Kidney epithelial cell (primary cell): ENCODE measurements around the gene EPB41L1. TPM values are rescaled to one million over a fixed set of nuclear protein-coding genes. Genes with fewer than 3 reads are reported as not detected.

Experiments
- DNase-seq: peaks from one replicate; pipeline ENCODE4 v3.0.0-alpha.2; 2010; ENCODE audit warnings: low read depth
- H3K27me3 ChIP-seq: 2 replicates; pipeline ENCODE4 v1.6.0; 2011; ENCODE audit warnings: low read length; ENCODE audit not compliant: control insufficient read depth, insufficient read depth
- H3K36me3 ChIP-seq: 2 replicates; pipeline ENCODE4 v1.5.1; 2011; ENCODE audit warnings: low read length; ENCODE audit not compliant: control insufficient read depth, insufficient read depth
- H3K4me3 ChIP-seq: 2 replicates; pipeline ENCODE4 v1.5.1; 2011; ENCODE audit warnings: low read depth, mild to moderate bottlenecking, control low read depth, low read length
- total RNA-seq: library from RNA; depleted of rRNA; stranded (reverse); fragments of >200 nt; gene quantifications from 2 replicates; pipeline ENCODE4 v1.2.3, GENCODE V29; 2015
- TF ChIP-seq, protein P1 (sequence below): IDR thresholded peaks from 2 replicates; pipeline ENCODE4 v1.5.1; 2011; ENCODE audit warnings: mild to moderate bottlenecking, moderate library complexity, low read length, control low read depth, inconsistent platforms; ENCODE audit not compliant: insufficient read depth, poor library complexity, severe bottlenecking

EPB41L1 gene
- total RNA-seq, 1 donor from 2014 or later: 25.0 TPM

DNA sequence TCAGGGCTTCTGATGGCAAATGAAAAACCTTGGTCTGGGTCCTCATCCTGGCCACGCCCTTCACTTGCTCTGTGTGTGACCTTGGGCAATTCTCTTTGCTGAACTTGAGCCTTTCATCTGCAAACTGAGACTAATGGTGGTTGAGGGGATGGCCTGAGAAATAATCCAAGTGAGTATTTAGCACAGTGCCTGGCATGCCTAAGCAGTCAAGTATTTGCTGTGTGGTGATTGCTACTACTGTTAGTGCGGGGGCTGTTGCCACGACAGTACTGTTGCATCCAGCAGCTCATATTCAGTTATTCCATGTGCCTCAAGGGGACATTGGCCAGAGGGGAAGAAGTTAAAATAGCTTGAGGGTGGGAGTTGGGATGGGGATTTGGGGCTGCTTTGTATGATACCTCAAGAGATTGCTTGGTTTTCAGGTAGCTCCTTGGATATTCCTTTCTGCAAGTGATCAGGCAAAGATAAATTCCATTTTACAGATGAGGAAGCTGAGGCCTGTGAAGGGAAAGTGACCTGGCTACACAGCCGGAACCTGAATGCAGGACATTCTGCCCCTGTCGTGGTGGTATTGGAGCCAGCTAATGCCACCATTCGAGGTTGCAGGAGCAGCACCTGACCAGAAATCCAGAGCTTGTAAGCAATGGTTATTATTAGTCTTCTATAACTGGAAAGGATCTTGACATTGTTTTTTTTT, 45.1 kb upstream of the EPB41L1 start:
- Histone ChIP-seq H3K27me3 (no peaks in the 10 kb centered on the region), H3K36me3 (no peaks in the 10 kb centered on the region), H3K4me3 (no peak overlapping the region)
- TF ChIP-seq, protein P1, sequence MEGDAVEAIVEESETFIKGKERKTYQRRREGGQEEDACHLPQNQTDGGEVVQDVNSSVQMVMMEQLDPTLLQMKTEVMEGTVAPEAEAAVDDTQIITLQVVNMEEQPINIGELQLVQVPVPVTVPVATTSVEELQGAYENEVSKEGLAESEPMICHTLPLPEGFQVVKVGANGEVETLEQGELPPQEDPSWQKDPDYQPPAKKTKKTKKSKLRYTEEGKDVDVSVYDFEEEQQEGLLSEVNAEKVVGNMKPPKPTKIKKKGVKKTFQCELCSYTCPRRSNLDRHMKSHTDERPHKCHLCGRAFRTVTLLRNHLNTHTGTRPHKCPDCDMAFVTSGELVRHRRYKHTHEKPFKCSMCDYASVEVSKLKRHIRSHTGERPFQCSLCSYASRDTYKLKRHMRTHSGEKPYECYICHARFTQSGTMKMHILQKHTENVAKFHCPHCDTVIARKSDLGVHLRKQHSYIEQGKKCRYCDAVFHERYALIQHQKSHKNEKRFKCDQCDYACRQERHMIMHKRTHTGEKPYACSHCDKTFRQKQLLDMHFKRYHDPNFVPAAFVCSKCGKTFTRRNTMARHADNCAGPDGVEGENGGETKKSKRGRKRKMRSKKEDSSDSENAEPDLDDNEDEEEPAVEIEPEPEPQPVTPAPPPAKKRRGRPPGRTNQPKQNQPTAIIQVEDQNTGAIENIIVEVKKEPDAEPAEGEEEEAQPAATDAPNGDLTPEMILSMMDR: no peak
- no peak for DNase-seq

DNA sequence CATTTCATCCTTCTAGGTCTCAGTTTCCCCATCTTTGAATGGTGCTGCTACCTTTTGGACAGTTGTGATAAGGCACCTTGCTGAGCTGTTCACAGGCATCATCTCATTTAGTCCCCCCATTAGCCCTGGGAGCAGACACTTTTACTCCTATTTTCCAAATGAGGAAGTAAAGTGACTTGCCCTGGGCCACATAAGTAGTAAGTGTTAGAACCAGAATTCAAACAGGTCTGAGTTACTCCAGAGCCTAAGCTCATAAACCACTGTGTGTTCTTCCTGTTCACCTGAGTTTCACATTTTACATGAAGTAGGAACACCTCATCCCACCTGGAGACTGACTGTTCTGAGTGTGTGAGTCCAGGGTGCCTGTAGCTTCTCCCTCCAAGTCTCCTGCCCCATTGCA, 43.5 kb upstream of the EPB41L1 start:
- H3K36me3 ChIP-seq: no peaks in the 10 kb centered on the region
- no peak for DNase-seq
- H3K27me3 ChIP-seq: no peaks in the 10 kb centered on the region
- no peak overlapping the region for H3K4me3 ChIP-seq
- TF ChIP-seq, protein P1: no peak

DNA sequence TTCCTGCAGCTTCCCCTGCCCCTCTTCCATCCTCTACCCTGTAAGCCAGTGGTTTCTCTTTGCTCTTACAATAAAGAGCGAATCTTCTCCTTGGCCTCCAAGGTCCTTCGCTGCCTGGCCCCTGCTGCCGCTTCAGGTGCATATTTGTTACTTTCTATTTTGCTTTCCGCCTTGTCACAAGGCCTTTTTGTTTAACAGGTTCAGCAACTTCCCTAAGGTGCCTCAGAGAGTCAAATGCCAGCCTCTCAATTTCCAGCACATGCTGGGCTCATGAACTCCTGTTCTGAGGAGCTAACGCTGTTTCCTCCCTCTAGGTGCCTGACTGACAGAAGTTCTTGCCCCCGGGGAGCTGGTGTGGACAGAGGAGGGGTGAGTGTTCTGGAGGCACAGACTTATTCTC, 42.4 kb upstream of the EPB41L1 start:
- DNase-seq: no peak
- Histone ChIP-seq H3K36me3 (no peaks in the 10 kb centered on the region), H3K27me3 (no peaks in the 10 kb centered on the region), H3K4me3 (no peak overlapping the region)
- TF ChIP-seq, protein P1: no peak

DNA sequence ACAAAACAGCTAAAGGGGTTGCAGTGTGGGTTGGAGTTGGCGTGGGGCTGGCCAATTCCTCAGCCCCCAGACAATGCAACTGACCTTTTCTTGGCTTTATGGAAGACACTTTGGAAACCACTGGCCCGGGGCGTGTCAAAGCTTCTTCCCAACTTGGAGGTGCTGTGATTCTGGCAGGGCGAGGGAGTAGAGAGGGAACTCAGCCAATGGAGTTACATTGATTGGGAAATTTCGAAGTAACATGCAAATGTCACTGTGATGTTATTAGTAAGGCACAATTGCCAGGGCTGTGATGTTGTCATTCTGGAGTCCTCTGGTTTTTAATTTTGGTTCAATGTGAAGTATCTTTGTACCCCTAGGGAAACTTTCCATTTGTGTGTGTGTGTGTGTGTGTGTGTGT, 41.5 kb upstream of the EPB41L1 start:
- H3K36me3 ChIP-seq: no peaks in the 10 kb centered on the region
- DNase-seq: no peak
- no peaks in the 10 kb centered on the region for H3K27me3 ChIP-seq
- TF ChIP-seq, protein P1: no peak
- no peak overlapping the region for H3K4me3 ChIP-seq

DNA sequence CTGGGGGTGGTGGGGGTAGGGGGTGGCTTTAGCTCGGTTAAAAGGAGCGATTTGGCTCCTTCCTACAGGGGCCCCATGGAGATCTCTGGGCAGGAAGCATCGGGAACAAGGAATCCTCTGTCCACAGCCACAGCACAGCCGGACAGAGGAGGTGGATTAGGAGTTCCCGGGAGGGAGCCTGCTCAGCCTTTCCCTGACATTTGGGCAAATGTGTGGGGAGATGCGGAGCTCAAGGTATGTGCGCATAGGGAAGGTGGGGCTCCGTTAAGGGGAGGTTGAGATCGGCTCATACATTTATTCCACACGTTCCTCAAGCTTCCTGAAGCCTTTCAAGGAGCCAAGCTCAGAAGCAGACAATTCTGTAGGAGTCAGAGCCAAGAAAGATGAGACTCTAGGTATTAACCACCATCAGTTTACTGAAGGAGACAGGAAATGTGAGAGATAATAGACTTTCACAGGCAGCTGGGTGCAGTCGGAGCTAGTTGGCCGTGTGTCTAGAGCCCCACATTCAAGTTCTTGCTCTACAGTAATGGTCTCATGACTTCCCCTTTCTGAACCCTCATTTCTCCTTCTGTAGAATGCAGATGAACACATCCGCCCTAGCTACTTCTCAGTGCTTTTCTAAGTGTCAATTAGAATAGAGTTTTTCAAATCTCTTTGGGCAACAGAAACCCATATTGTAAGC, 40.8 kb upstream of the EPB41L1 start:
- Histone ChIP-seq H3K36me3 (no peaks in the 10 kb centered on the region), H3K4me3 (no peak overlapping the region), H3K27me3 (no peaks in the 10 kb centered on the region)
- DNase-seq: no peak
- TF ChIP-seq, protein P1: no peak

DNA sequence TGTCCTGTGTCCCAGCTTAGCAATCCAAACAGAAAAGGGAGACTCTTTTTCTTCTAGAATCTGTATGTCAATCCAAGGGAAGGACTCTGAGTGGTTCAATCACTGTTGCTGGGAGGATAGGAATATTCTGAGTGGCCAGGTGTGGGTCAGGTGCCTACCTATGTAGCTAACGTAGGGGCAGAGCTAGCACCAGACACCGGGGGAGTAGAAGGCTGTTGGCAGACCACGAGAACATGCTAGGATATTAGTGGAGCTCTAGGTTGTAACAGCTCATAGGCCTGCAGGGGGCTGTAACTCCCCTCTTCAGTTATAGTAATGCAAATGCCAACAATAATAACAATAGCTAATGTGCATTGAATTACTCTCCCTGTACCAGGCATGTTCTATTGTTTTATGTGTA, 39.8 kb upstream of the EPB41L1 start:
- H3K36me3 ChIP-seq: no peaks in the 10 kb centered on the region
- no peak for DNase-seq
- TF ChIP-seq, protein P1: no peak
- no peak overlapping the region for H3K4me3 ChIP-seq
- H3K27me3 ChIP-seq: no peaks in the 10 kb centered on the region
